DMS153 (cell line): ENCODE data around the gene TEX36.
"Not testable (repeated sequence)": the region's sequence is repeated elsewhere in the genome, so short reads cannot be mapped to it uniquely, and the experiment has no call there.

Experiments used
- DNase-seq: peaks from one replicate; lab custom pipeline; 2025; lab: John Stamatoyannopoulos, UW

The TEX36 gene

DNA sequence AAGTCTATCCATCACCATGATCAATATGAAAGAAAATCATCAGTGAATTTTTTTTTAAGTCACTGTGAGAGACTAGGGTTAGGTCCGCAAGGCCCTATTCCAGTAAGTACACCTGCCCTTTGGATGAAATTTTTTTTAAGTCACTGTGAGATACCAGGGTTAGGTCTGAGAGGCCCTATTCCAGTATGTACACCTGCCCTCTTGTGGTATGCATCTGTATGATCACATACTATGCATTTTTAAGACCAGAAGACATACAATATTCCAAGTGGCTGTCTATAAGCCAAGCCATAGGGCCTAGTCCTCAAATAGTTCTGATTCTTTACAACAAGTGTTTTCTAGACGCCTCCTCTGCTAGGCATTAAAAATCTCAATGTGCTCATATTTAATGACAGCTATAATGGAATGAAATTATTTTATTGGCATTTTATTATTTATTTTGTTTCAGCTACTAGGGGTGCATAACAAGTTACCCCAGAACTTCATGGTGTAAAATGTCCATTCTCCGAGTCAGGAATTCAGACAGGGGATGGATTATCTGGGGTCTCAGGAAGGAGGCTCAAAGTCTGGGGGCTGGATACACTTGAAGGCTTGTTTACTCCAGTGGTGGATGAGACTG is 53.1 kb downstream of the TEX36 start:
- peak; percentile 70 for DNase-seq

DNA sequence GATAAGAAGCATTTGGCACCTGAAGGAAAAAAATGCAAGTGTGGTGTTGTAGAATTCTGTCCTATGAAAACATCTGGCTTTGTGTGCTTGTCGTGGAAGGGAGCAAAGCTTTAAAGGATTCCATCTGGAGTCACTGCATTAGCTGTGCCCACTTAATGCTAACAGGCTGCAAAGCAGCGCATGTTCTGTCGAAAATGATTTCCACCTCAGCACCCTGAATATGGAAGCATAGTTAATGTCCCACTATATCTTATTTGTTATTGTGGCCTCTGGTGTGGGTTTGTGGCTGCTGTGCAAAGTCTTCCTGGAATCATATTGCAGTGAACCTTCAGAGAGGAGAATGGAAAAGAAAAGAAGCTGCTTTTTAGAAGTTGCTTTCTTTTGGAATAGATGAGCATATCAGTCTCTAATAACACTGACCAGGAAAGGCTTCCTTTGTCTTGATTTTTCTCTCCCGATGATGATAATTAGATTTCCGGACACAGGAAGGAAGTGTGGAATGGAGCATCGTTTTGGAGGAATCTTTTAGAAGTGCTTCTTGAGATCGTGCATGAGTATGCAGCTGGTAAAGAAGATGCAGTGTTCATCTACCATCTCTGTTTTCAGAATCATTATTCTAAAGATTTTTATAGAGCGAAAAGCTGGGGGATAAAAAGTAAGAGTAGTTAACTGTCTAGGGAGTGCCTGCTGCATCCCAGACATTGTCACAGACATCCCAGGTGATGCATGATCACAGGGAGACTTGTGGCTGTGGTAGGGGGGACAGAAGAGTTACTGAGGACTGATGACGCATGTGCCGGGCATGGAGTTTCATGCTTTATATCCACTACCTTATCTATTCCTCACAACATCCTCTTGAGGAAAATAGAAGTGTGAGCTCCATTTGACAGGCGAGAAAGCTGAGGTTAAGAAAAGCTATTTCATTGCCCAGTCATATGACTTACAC is 54.6 kb downstream of the TEX36 start:
- DNase-seq: no peak

DNA sequence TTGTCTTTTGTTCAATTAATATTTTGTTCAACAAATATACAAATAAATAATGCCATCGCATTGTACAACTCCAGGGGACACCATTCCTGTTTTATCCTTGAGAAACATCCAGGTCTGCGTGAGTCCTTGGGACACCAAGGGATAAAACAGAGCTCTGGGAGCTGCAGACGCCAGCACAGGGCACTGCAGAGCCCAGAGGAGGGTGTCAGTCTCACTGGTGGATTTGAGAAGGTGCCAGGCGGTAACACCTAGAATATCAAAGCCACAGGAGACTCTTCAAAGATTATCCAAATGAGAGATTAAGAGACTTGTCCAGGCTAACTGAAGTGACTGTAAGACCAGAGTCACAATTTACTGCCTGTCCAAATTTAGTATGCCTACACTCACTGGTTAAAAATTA is 55.3 kb downstream of the TEX36 start:
- no peak for DNase-seq

DNA sequence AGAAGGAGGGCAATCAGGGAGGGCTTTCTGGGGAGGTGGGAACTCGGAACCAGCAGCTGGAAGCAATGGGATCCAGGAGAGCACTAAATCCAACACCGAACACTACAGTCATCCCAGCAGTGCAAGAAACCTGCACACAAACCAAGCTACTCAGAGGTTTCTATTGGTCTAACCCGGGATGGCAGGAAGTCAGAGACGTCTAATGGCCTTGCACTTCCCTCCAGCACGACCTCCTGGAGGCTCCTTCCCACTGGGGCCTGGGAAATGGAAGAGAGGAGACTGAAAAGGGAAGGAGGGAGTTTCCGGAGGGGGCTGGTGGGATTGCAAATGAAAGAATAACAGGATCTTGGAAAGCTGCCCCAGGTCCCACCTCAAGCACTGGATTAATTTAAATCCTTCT is 56.3 kb downstream of the TEX36 start:
- no peak for DNase-seq

DNA sequence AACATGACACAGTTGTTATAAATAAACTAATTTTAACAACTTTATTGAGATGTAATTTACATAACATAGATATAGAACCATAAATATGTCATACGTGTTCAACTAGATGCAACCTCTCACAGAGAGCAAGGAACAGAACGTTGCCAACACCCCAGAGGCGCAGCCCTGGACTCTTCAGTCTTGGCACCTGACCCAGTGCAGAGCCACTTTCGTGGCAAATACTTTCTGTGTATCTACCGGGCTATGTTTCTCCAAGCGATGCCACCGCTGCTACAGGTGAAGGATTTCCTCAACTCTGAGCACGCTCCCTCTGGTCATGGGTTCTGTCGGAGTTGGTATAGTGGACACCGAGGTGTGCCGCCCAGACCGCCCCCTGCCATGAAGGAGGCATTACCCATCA is 57.4 kb downstream of the TEX36 start:
- DNase-seq: no peak

DNA sequence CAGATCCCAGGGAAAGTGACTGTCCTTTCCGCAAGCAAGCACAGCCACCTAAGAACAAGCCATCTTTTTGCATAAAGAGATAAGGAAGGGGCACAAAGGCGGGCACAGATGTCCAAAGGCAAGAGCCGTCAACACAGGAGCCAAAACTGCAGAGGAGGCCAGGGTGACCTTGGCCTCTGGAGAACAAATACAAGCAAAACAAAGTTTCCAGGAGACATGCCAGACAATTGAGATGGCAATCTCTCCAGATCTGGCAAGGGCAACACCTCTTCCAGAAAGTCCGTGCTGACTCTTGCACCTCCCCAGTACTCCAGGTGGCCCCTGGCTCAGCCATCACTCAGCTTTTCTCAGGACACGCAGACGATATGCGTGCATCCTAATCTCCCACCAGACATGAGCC is 58.2 kb downstream of the TEX36 start:
- DNase-seq: no peak

DNA sequence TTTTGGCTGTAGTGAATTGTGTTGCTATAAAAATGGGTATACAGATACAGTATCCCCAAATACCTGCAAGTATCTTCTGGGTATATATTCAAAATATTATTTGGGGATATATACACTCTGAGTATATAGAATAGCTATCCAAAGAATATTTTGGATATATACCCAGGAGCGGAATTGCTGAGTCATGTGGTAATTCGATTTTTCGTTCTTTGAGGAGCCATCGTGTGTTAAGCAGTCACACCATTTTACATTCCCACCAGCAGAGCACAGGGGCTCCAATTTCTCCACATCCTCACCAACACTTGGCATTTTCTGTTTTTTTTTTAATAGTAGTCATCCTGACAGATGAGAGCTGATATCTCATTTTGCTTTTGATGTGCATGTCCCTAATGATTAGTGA is 61.9 kb downstream of the TEX36 start:
- DNase-seq: no peak

DNA sequence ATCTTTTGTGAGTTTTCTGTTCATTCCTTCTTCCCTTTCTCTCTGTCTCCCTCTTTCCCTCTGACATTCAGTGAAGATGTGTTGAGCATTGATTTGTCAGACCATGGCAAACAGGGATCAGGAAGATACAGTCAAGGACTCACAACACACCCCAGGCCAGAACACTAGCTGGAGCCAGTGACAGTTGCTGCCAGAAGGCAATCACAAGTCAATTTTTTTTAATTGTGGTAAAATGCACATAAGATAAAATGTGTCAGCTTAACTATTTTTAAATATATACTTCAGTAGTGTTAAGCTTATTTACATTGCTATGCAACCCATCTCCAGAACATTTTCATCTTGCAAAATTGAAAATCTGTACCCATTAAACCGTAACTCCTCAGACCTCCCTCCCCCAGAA is 62.6 kb downstream of the TEX36 start:
- DNase-seq: no peak

DNA sequence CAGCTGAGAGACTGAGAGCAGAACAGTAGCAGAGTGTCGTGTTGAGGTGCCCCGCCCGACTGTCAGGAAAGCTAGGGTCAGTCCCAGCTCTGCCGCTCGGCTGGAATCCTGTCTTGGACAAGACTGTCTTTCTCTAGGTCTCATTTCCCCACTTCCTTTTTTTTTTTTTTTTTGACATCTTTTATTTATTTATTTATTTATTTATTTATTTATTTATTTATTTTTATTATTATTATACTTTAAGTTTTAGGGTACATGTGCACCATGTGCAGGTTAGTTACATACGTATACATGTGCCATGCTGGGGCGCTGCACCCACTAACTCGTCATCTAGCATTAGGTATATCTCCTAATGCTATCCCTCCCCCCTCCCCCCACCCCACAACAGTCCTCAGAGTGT is 69.9 kb downstream of the TEX36 start:
- DNase-seq: not testable (repeated sequence)

DNA sequence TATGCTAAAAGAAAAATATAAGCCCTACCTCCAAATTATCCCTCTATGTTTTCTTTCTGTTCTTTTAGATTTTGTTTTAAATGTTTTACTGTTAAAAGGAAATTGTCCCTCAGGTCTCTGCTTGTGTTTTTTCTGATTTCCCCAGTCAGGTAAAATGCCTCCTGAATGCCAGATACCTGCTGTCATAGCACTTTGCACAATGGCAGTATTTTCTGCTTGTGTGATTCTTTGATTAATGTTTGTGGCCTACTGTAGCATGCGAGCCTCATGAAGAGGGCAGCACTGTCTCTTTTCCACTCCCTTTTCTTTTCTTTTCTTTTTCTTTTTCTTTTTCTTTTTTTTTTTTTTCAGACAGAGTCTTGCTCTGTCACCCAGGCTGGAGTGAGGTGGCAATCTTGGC is 71.2 kb downstream of the TEX36 start:
- DNase-seq: no peak

DNA sequence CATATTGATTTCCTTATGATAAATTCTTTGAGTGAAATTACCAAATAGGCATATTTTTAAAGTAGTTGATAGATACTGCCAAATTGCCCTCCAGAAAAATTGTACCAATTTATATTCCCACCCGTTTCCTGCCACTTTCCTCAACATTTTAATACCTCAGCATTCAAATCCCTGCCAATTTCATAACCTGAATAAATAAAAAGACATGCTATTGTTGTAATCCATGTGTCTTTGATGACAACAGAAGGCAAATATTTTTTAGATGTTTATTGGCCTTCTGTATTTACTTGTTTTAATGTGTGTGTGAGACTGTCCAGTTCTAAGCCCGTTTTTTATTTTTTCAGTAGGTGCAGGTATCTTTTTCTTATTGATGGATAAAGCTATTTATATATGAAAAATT is 71.7 kb downstream of the TEX36 start:
- no peak for DNase-seq

DNA sequence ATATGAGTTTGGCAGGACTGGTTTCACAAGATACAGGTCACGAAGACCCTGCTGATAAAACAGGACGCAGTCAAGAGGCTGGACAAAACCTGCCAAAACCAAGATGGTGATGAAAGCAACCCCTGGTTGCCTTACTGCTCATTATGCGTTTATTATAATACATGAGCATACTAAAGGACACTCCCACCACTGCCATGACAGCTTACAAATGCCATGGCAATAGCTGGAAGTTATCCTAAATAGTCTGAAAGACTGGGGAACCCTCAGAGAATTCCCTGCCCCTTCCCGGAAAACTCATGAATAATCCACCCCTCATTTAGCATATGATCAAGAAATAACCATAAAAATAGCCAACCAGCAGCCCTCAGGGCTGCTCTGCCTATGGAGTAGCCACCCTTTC is 73.1 kb downstream of the TEX36 start:
- no peak for DNase-seq

DNA sequence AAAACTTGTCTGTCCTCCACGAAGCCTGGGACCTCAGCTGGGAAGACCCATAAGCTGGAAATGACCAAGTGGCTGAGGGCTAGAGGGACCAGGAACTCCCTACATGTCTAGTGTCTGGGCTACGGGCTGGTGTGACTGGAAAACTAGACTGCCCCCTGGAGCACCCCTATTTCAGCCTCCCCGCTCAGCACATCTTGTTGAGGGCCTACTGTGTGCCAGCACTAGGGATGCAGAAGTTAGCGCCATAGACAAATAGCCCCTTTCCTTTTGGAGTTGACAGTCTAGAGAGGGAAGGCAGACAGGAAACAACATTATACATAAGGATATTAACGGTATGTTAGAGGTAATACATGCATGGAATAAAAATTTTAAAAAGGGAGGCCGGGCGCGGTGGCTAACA is 74.5 kb downstream of the TEX36 start:
- DNase-seq: no peak

DNA sequence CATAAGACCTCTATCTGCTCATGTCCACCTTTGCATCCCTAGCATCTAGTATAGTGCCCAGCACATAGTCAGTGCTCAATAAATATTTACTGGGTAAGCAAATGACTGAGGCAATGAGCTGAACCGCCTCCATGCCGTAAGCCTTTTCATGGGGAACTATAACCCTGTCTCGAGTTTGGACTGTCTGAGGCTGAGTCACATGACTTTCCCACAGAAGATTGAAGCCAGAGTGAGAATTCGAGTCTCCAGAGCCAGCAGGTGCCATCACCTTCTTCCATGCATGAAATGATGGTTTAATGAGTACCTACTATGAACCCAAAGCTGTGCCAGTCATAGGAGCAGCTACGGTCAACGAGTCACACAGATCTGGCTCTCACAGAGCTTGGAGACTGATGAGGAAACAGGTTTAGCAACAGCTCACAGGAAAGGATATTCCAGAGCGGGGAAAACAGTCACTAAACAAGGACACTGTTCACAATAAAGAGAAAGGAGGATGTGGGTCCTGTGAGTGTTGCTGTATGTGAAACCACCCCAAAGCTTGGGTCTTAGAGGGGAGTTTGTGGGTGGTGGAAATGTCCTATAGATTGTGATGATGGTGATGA is 75.2 kb downstream of the TEX36 start:
- no peak for DNase-seq

DNA sequence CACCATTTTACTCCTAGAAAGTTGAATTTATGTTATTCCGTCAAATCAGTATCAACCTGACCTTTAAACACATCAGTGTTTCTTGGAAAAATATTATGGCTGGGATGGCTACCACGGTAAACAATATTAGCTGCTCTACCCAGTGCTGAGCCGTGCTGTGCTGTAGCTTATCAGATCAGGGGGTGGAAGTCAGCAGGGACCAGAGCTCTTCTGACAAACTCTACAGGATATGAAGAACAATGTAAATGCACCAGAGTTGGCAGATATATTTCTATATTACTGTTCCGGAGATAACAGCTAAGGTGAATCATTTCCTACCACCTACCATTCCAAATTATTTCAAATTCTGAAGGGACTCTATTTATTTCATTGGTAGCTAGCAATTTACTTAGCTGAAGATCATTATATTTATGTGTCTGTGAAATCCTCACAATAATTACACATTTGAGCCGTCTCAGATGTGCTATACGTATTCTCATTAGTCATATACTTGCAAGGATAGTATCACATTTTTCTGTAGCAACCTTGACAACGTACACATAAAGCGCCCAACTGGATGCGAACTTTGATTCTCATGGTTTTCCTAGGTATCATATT is 76.5 kb downstream of the TEX36 start:
- DNase-seq: no peak
